ENCODE results near the gene SNAP25. TPM values are rescaled to one million over a fixed set of nuclear protein-coding genes. Genes with fewer than 3 reads are reported as not detected.

The SNAP25 gene
- total and polyA plus RNA-seq, 7 donors: 0.46 to 19.3 (median 6.8) TPM

DNA sequence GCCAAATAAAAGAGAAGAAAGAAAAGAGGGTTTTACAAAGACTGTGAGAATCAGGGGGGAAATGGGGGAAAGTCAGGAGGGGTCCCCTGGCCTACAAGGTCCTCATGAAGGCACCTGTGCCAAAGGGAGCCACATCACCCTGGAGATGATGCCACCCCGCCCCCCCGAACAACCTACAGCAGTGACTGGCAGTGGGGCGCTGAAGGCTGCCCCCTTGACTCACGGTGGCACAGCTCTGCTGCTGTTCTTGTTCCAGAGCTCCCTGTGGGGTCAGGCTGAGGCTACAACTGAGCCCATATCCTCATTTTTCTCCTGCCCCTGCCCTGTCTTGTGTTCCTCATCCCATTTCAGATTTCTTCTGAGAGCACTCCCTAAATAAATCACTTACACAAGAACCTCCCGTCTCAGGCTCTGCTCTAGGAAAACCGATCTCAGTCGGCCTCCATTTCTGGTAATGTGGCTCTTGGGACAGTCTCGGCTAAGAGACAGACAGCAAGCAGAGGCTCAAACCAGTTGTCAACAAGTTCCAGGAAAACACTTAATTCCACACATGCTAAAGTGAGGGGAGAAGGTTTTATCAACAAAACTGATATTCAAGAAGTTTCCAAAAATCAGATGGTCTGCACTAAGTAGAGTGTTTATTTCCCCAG, 105.7 kb downstream of the SNAP25 start:
- Histone ChIP-seq H3K4me1 (no peaks in the 10 kb centered on the region), H3K27ac (no peak overlapping the region), H3K36me3 (no peaks in the 10 kb centered on the region), H3K27me3 (no peaks in the 10 kb centered on the region), H3K9me3 (no peaks in the 10 kb centered on the region), H3K4me3 (no peak overlapping the region)
- 84 to 85% methylated on average over 8 of the region's 8 CpGs for WGBS, 2 donors
- intact Hi-C loops (cut with DNase I): no loop called here
- no peak for TF ChIP-seq POLR2AphosphoS5 (IDR thresholded peaks at IDR 0.05)
- TF ChIP-seq POLR2A (IDR thresholded peaks at IDR 0.05): no peak
- no peak for TF ChIP-seq EP300 (IDR thresholded peaks at IDR 0.05)
- TF ChIP-seq, protein P1, sequence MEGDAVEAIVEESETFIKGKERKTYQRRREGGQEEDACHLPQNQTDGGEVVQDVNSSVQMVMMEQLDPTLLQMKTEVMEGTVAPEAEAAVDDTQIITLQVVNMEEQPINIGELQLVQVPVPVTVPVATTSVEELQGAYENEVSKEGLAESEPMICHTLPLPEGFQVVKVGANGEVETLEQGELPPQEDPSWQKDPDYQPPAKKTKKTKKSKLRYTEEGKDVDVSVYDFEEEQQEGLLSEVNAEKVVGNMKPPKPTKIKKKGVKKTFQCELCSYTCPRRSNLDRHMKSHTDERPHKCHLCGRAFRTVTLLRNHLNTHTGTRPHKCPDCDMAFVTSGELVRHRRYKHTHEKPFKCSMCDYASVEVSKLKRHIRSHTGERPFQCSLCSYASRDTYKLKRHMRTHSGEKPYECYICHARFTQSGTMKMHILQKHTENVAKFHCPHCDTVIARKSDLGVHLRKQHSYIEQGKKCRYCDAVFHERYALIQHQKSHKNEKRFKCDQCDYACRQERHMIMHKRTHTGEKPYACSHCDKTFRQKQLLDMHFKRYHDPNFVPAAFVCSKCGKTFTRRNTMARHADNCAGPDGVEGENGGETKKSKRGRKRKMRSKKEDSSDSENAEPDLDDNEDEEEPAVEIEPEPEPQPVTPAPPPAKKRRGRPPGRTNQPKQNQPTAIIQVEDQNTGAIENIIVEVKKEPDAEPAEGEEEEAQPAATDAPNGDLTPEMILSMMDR (IDR thresholded peaks at IDR 0.05): no peak
- DNase-seq: no peak

DNA sequence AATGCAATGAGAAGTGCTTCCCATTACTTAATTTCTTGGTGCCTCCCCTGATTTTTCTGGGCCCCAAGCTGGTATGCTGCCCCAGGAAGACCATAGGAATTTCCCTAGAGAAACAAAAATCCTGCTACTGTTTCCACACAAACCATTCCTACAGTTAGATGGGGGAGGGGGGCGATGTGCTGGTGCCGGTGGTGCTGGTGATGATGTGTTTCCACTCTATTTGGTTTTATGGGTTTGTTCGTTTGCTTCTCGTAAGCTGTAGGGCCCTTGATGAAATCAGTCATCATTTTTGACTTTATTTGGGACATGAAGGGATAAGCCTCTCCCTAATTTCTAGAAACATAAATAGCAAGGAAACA, 110.2 kb downstream of the SNAP25 start:
- Histone ChIP-seq H3K36me3 (no peaks in the 10 kb centered on the region), H3K4me3 (no peak overlapping the region), H3K4me1 (no peaks in the 10 kb centered on the region), H3K9me3 (no peaks in the 10 kb centered on the region), H3K27me3 (no peaks in the 10 kb centered on the region), H3K27ac (no peak overlapping the region)
- WGBS, 2 donors: 66 to 69% methylated on average over 4 of the region's 4 CpGs
- TF ChIP-seq, protein P1 (IDR thresholded peaks at IDR 0.05): no peak
- TF ChIP-seq POLR2AphosphoS5 (IDR thresholded peaks at IDR 0.05) (no peak), POLR2A (IDR thresholded peaks at IDR 0.05) (no peak), EP300 (IDR thresholded peaks at IDR 0.05) (no peak)
- intact Hi-C loops (cut with DNase I): no loop called here
- DNase-seq: no peak

DNA sequence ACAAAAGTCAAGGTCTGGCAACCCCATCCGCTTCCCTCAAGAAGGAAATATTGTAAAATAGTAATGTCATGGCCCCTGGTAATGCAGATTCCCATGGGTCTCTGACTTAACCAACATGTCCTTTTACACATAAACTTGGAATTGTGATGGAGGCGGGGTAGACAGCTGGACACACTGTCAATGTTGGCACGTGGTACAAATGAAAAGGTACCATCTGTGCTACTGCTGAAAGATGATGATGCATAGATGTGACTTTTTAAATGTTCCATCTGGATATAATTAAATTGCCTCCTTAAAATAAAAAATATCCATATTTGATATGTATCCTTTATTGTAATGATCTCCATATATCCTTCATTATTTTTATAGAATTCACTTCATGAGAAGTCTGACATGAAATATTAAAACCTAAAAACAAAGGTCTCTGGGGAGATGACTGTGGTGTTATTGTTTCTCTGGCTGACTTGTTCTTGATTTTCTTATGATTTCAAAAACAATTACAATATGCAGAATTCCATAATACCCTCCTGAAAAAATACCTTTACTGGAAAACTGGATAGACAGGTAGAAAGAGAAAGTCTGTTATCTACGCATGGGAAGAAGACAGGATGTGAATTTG, 110.9 kb downstream of the SNAP25 start:
- WGBS, 2 donors: 87 to 90% methylated on average over 4 of the region's 4 CpGs
- no peak for TF ChIP-seq POLR2AphosphoS5 (IDR thresholded peaks at IDR 0.05)
- TF ChIP-seq EP300 (IDR thresholded peaks at IDR 0.05): no peak
- no peak for TF ChIP-seq POLR2A (IDR thresholded peaks at IDR 0.05)
- TF ChIP-seq, protein P1 (IDR thresholded peaks at IDR 0.05): no peak
- intact Hi-C loops (cut with DNase I): no loop called here

DNA sequence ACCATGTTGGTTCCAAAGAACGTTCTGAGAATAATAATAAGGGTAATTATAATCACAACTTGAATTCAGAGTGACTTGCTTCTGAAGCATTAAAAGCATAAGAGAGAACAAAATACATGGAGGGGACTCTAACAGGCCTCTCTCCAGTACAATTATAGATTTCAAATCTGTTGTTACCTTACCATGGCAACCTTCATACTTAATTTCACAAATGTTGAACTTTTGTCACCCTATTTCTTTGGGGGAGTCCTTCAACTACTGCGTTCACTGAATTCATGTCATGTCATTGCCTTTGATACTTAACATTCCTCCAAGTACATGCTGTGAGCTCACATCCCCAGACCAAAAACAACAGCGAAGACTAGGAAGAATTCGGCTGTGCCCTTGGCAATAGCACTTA, 111.4 kb downstream of the SNAP25 start:
- no peak for DNase-seq
- Histone ChIP-seq H3K36me3 (no peaks in the 10 kb centered on the region), H3K27ac (no peak overlapping the region), H3K27me3 (no peaks in the 10 kb centered on the region), H3K4me3 (no peak overlapping the region), H3K4me1 (no peaks in the 10 kb centered on the region), H3K9me3 (no peaks in the 10 kb centered on the region)
- intact Hi-C loops (cut with DNase I): no loop called here
- no peak for TF ChIP-seq POLR2A (IDR thresholded peaks at IDR 0.05)
- TF ChIP-seq EP300 (IDR thresholded peaks at IDR 0.05): no peak
- TF ChIP-seq POLR2AphosphoS5 (IDR thresholded peaks at IDR 0.05): no peak
- TF ChIP-seq, protein P1 (IDR thresholded peaks at IDR 0.05): no peak
- WGBS, 2 donors: 84 to 88% methylated on average over 4 of the region's 4 CpGs

More for the DNA sequence above, 110.9 kb downstream of the SNAP25 start:
- no peak overlapping the region for H3K27ac ChIP-seq
- H3K4me3 ChIP-seq: no peak overlapping the region
- no peaks in the 10 kb centered on the region for H3K9me3 ChIP-seq
- no peak for DNase-seq
- no peaks in the 10 kb centered on the region for H3K36me3 ChIP-seq
- no peaks in the 10 kb centered on the region for H3K27me3 ChIP-seq
- no peaks in the 10 kb centered on the region for H3K4me1 ChIP-seq

All from sigmoid colon (tissue), 7 donors.